HCT116 (cell line): Measurements from ENCODE around the gene DDAH1. TPM values are rescaled to one million over a fixed set of nuclear protein-coding genes. Genes with fewer than 3 reads are reported as not detected.

Source experiments
- ATAC-seq: fragments of 200-7000 bp; cut with Tn5 transposase; 2 replicates; pipeline ENCODE4 v1.9.1; 2020; ENCODE audit warnings: mild to moderate bottlenecking, moderate library complexity
- BruUV-seq: library from RNA; stranded (reverse); fragments of 400-500 nt; replicated peaks from 2 replicates; lab custom pipeline; 2021; lab: Mats Ljungman, UMichigan
- CTCF ChIA-PET: fragments of 300-600 bp; sonication (Branson Sonifier 250); formaldehyde crosslinking; loops from one replicate; lab custom pipeline; 2021; ENCODE audit warnings: antibody characterized with exemption; lab: Charles Lee
- POLR2A ChIA-PET: fragments of 300-600, 350-600 bp; sonication (Branson Sonifier 250); formaldehyde crosslinking; loops from one replicate; lab custom pipeline; 2021; ENCODE audit warnings: antibody characterized with exemption; lab: Charles Lee
- RAD21 ChIA-PET, 2 experiments: fragments of 300-600 bp; sonication (Branson Sonifier 250); formaldehyde crosslinking; loops; one replicate each; lab custom pipeline; 2023; ENCODE audit warnings: low total read pairs in 2 of 2; ENCODE audit not compliant: uncharacterized antibody in 2 of 2, unreplicated experiment in 2 of 2, low non-redundant PET in 1 of 2; lab: Charles Lee
- DNase-seq: peaks from one replicate; pipeline ENCODE4 v3.0.0-alpha.2; 2010; ENCODE audit warnings: low read depth, low spot score
- H2AFZ ChIP-seq: fragments of 200-600 bp; shearing (Covaris generic), sonication (generic); 2 replicates; pipeline ENCODE4 v1.6.1; 2017; ENCODE audit warnings: low read depth, mixed run types, mixed read lengths, antibody characterized with exemption, low read length; ENCODE audit not compliant: poor library complexity, severe bottlenecking
- H3K27ac ChIP-seq: 2 replicates; pipeline ENCODE4 v1.5.1; 2012; ENCODE audit warnings: low read depth, low read length
- H3K27me3 ChIP-seq: fragments of 200-600 bp; sonication (generic); 2 replicates; pipeline ENCODE4 v1.6.1; 2016; ENCODE audit warnings: mixed run types, low read length, mixed read lengths; ENCODE audit not compliant: insufficient read depth
- H3K36me3 ChIP-seq, 2 experiments: fragments of 200-500 bp in 1 of 2; fragments of 200-600 bp in 1 of 2; sonication (Bioruptor generic) in 1 of 2; sonication (generic) in 1 of 2; 2 replicates each; pipeline versions ENCODE4 v1.5.1 to v1.6.1; 2014 to 2016; ENCODE audit warnings: low read length in 2 of 2, inconsistent platforms in 1 of 2, mixed read lengths in 1 of 2, mixed run types in 1 of 2; ENCODE audit not compliant: insufficient read depth in 2 of 2, control insufficient read depth in 1 of 2
- H3K4me1 ChIP-seq, 2 experiments: fragments of 200-600 bp in 1 of 2; sonication (generic) in 1 of 2; 2 replicates each; pipeline versions ENCODE4 v1.5.1 to v1.6.1; 2012 to 2017; ENCODE audit warnings: low read length in 2 of 2, inconsistent platforms in 1 of 2, mild to moderate bottlenecking in 1 of 2, mixed read lengths in 1 of 2, mixed run types in 1 of 2, moderate library complexity in 1 of 2; ENCODE audit not compliant: insufficient read depth in 2 of 2, control insufficient read depth in 1 of 2
- H3K4me2 ChIP-seq: fragments of 200-600 bp; sonication (generic); 2 replicates; pipeline ENCODE4 v1.6.1; 2017; ENCODE audit warnings: mixed run types, low read length, mixed read lengths
- H3K4me3 ChIP-seq, 2 experiments: fragments of 200-600 bp in 1 of 2; sonication (generic) in 1 of 2; replicated peaks in 1 of 2; 2 replicates each; pipeline ENCODE4 v1.5.1; 2011 to 2016; ENCODE audit warnings: low read length in 2 of 2, control low read depth in 1 of 2, low read depth in 1 of 2, mild to moderate bottlenecking in 1 of 2, mixed read lengths in 1 of 2, mixed run types in 1 of 2
- H3K79me2 ChIP-seq: fragments of 200-600 bp; sonication (generic); 2 replicates; pipeline ENCODE4 v1.6.1; 2017; ENCODE audit warnings: mild to moderate bottlenecking, mixed run types, low read length, moderate library complexity, mixed read lengths; ENCODE audit not compliant: insufficient read depth
- H3K9ac ChIP-seq: fragments of 200-600 bp; sonication (generic); 2 replicates; pipeline ENCODE4 v1.6.1; 2016; ENCODE audit warnings: low read length, mixed read lengths
- H3K9me2 ChIP-seq: fragments of 200-600 bp; sonication (generic), shearing (Covaris generic); 2 replicates; pipeline ENCODE4 v1.6.1; 2017; ENCODE audit warnings: mixed run types, mild to moderate bottlenecking, moderate library complexity; ENCODE audit not compliant: insufficient read depth
- H3K9me3 ChIP-seq, 2 experiments: fragments of 200-500 bp in 1 of 2; fragments of 200-600 bp in 1 of 2; sonication (Bioruptor generic) in 1 of 2; sonication (generic) in 1 of 2; 2 replicates each; pipeline ENCODE4 v1.6.1; 2014 to 2017; ENCODE audit warnings: low read length in 2 of 2, mixed read lengths in 2 of 2, inconsistent platforms in 1 of 2, low read depth in 1 of 2, mild to moderate bottlenecking in 1 of 2, mixed run types in 1 of 2, moderate library complexity in 1 of 2; ENCODE audit not compliant: control insufficient read depth in 1 of 2, insufficient read depth in 1 of 2
- H4K20me1 ChIP-seq: fragments of 200-600 bp; sonication (generic), shearing (Covaris generic); 2 replicates; pipeline ENCODE4 v1.6.1; 2017; ENCODE audit warnings: mixed run types, mild to moderate bottlenecking, moderate library complexity; ENCODE audit not compliant: insufficient read depth
- CBX3 ChIP-seq: IDR thresholded peaks from 2 replicates; pipeline ENCODE4 v1.6.1; 2012; ENCODE audit warnings: low read depth
- CEBPB ChIP-seq: IDR thresholded peaks from 2 replicates; pipeline ENCODE4 v1.6.1; 2012; ENCODE audit warnings: low read depth
- ELF1 ChIP-seq: IDR thresholded peaks from 2 replicates; pipeline ENCODE4 v1.6.1; 2012; ENCODE audit warnings: low read depth, borderline replicate concordance
- EZH2 ChIP-seq: fragments of 200-600 bp; sonication (generic); IDR thresholded peaks from 2 replicates; pipeline ENCODE4 v1.6.1; 2017; ENCODE audit warnings: antibody characterized with exemption, mixed run types
- FOSL1 ChIP-seq: IDR thresholded peaks from 2 replicates; pipeline ENCODE4 v1.6.1; 2012; ENCODE audit warnings: low read depth
- JUND ChIP-seq: IDR thresholded peaks from 2 replicates; pipeline ENCODE4 v1.6.1; 2012
- MAX ChIP-seq: IDR thresholded peaks from 2 replicates; pipeline ENCODE4 v1.6.1; 2012
- intact Hi-C: fragments of 100-400 bp; cut with micrococcal nuclease; formaldehyde crosslinking; loops from 2 replicates; pipeline ENCODE4 v1.10.0; 2022
- total RNA-seq: library from RNA; stranded (reverse); gene quantifications from one replicate; pipeline ENCODE4 v1.2.1, GENCODE V29; 2021; ENCODE audit not compliant: unreplicated experiment

The DDAH1 gene
- total RNA-seq, 1 experiment from 2014 or later = 16.6 TPM

GRCh38 chr1:85406887-85407533 is 57.9 kb downstream of the DDAH1 start:
- ChIA-PET POLR2A (no interaction called here), RAD21 (no interaction called here), CTCF (interaction anchor here (1.7 to 1.9 kb wide), 2 partner anchors 9 kb away, joined by 4 to 5 read pairs; no protein-coding TSS in a partner anchor)
- Histone ChIP-seq H3K4me2 (peak overlapping the region; percentile 36), H3K9me3 (no peaks in the 10 kb centered on the region), H3K79me2 (no peaks in the 10 kb centered on the region), H3K4me1 (peaks cover 7 to 8% of the 10 kb centered on the region in 2 experiments; a peak in 3 of 4 replicates), H3K4me3 (no peak overlapping the region), H3K36me3 (no peaks in the 10 kb centered on the region), H3K9me2 (no peaks in the 10 kb centered on the region), H3K9ac (no peak overlapping the region), H3K27me3 (no peaks in the 10 kb centered on the region), H3K27ac (no peak overlapping the region), H2AFZ (no peak overlapping the region), H4K20me1 (no peaks in the 10 kb centered on the region)
- DNase-seq (peak; percentile 33), ATAC-seq (peak; percentile 57; the same call in 1 of the 2 replicates)
- intact Hi-C loops = no loop called here
- BruUV-seq = no TSS peak
- TF ChIP-seq CBX3 = 0 out of 2 replicates have a peak, but pooled peaks have one; percentile 27
- TF ChIP-seq EZH2 = no peak
- peak; percentile 51 for TF ChIP-seq JUND
- no peak for TF ChIP-seq ELF1
- peak; percentile 36; the same call in 1 of the 2 replicates for TF ChIP-seq FOSL1

GRCh38 chr1:85406081-85406480 is 58.9 kb downstream of the DDAH1 start:
- no peak for DNase-seq
- H3K27ac ChIP-seq = no peak overlapping the region
- no peaks in the 10 kb centered on the region for H3K36me3 ChIP-seq
- ChIA-PET POLR2A (no interaction called here), CTCF (interaction anchor here (1.9 kb wide), 1 partner anchor 8 kb away, joined by 5 read pairs; no protein-coding TSS in a partner anchor), RAD21 (no interaction called here)
- no peak for TF ChIP-seq CEBPB
- TF ChIP-seq JUND = no peak
- no peak for TF ChIP-seq MAX
- no peaks in the 10 kb centered on the region for H4K20me1 ChIP-seq
- H3K4me2 ChIP-seq = no peak overlapping the region
- no peak overlapping the region for H2AFZ ChIP-seq
- no peak overlapping the region for H3K9ac ChIP-seq
- ATAC-seq = no peak
- H3K9me2 ChIP-seq = no peaks in the 10 kb centered on the region
- no TSS peak for BruUV-seq
- H3K79me2 ChIP-seq = no peaks in the 10 kb centered on the region
- H3K4me3 ChIP-seq = no peak overlapping the region
- H3K9me3 ChIP-seq = no peaks in the 10 kb centered on the region
- peaks cover 7 to 8% of the 10 kb centered on the region in 2 experiments; a peak in 3 of 4 replicates for H3K4me1 ChIP-seq
- no peaks in the 10 kb centered on the region for H3K27me3 ChIP-seq
- intact Hi-C loops = no loop called here
